ENCODE measurements around the gene PDE4D.

GRCh38 chr5:59648038-59648831 lies 245.3 kb downstream of the PDE4D start:
- TF ChIP-seq, protein P1, sequence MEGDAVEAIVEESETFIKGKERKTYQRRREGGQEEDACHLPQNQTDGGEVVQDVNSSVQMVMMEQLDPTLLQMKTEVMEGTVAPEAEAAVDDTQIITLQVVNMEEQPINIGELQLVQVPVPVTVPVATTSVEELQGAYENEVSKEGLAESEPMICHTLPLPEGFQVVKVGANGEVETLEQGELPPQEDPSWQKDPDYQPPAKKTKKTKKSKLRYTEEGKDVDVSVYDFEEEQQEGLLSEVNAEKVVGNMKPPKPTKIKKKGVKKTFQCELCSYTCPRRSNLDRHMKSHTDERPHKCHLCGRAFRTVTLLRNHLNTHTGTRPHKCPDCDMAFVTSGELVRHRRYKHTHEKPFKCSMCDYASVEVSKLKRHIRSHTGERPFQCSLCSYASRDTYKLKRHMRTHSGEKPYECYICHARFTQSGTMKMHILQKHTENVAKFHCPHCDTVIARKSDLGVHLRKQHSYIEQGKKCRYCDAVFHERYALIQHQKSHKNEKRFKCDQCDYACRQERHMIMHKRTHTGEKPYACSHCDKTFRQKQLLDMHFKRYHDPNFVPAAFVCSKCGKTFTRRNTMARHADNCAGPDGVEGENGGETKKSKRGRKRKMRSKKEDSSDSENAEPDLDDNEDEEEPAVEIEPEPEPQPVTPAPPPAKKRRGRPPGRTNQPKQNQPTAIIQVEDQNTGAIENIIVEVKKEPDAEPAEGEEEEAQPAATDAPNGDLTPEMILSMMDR (IDR thresholded peaks at IDR 0.05; ENCODE audit: insufficient read depth, low read depth, low read length): no peak
- no peak for TF ChIP-seq EZH2 (IDR thresholded peaks at IDR 0.05; ENCODE audit: insufficient read depth, low read length)

Data from astrocyte (in vitro differentiated cells and primary cell).